Loucy (cell line): ENCODE data around the gene FSIP2.

Experiments used
- CTCF ChIP-seq: fragments of 200-600 bp; sonication (generic); conservative IDR thresholded peaks from 2 replicates; pipeline ENCODE4 v1.5.1; 2014; ENCODE audit warnings: mild to moderate bottlenecking, antibody characterized with exemption, low read length
- EZH2phosphoT487 ChIP-seq: fragments of 200-600 bp; IDR thresholded peaks from 2 replicates; pipeline ENCODE4 v1.6.1; 2018; ENCODE audit warnings: antibody characterized with exemption, mild to moderate bottlenecking, moderate library complexity, borderline replicate concordance

GRCh38 chr2:185854885-185855284 lies 116.3 kb downstream of the FSIP2 start:
- no peak for TF ChIP-seq CTCF
- no peak for TF ChIP-seq EZH2phosphoT487
